ENCODE results near the gene CFAP54.
"Not testable (repeated sequence)": the region's sequence is repeated elsewhere in the genome, so short reads cannot be mapped to it uniquely, and the experiment has no call there.

Gene CFAP54

DNA sequence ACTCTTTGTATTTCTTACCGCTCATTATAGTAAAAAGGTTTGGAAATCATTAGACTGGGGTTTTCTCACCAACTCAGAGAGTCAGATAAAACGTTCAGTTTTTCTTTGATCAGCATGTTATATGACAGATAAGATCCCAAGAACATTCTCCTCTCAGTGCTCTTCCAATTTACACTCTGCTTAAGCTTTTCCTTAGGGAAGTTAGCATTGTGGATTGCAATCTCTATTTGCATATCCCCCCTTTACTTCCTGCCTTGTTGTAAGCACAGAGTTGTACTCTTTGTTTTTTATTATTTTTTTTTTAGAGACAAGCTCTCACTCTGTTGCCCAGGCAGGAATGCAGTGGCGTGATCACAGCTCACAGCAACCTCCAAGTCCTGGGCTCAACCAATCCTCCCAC lies 11.4 kb upstream of the CFAP54 start:
- DNase-seq (ENCODE audit: low spot score) = no peak

GRCh38 chr12:96482086-96482485 lies 7.3 kb upstream of the CFAP54 start:
- DNase-seq (ENCODE audit: low spot score) = no peak

DNA sequence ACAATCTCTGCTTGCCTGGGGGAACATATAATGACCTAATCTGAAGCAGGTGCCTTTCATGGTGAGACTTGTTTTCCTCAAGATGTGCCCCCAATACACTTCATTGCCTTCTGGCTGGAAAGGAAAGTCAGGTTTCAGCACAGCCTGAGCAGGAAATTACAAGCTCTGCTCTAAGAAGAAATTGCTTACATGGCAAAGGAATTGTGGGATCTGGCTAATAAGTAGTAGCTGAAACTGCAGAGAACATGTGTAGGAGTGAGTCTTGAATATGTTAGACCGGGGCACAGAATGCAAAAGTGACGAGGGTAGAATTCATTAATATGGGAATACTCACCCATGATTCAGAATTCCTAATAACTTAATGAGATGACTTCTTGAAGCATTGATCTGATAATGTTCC lies 6.3 kb upstream of the CFAP54 start:
- no peak for DNase-seq (ENCODE audit: low spot score)

DNA sequence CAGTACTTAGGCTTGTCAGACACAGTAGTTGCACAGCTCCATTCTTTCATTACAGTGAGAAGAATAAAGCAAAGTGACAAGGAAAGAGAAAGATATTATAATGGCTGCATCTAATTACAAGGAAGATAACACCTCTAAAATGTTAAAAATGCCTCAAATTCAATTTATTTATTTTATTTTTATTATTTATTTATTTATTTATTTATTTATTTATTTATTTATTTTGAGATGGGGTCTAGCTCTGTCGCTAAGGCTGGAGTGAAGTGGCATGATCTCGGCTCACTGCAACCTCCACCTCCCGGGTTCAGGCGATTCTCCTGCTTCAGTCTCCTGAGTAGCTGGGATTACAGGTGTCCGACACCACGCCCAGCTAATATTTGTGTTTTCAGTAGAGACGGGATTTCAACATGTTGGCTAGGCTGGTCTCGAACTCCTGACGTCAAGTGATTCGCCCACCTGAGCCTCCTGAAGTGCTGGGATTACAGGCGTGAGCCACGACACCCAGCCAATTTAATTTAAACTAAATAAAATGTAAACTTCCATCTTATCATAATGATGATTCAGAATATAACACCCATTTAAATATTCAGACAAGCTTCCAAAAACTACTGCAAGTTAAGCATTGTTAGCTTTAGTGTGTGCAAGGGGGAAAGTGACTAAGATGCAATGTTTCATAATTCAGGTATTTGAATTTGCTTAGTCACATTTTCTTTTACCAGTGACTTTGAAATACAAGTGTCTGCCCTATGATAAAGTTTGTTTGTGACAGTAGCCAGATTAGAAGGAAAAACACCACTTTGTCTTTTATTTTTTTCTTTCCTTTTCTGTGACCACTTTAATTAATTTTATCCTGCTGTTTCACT lies 2.4 kb upstream of the CFAP54 start:
- no peak for DNase-seq (ENCODE audit: low spot score)

DNA sequence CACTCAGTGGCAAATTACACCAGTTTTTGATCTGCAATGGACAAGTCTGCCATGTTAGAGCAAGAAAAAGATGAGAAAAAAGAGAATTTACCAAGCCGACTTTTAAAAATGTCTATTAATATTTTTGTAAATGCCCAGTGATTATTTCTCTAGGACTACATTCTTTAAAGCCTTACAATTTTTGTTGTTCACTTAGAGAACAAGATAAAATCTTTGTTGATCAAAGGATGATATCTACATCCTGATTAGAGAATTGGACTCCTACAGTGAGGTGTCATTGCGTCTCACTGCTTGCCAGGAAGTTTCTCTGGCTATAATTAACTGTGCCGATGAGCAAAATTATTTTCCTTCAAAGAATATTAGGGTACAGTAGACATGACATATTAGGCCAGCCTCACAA lies 1.7 kb upstream of the CFAP54 start:
- DNase-seq (ENCODE audit: low spot score) = no peak

DNA sequence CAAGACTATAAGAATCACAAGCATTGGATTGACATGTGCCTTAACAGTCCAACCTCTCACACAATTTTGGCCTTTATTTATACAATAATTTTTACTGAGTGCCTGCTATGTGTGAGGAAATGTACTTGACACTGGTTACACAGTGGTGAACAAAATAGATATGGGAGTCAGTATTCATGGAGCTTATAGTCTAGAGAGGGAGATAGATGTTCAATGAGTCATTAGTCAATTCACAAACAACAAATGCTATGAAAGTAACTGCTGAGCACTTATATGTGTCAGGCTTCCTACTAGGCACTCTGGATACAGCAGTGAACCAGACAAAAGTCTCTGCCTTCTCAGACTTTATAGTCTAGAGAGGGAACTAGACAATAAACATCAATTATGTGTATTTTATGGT lies 3.7 kb downstream of the CFAP54 start:
- DNase-seq (ENCODE audit: low spot score) = no peak

- not testable (repeated sequence) for DNase-seq (ENCODE audit: low spot score)
These were observed 4.8 kb downstream of the CFAP54 start for GRCh38 chr12:96494154-96494553.

- DNase-seq (ENCODE audit: low spot score) = no peak
These were observed 5.8 kb downstream of the CFAP54 start for GRCh38 chr12:96495155-96495554.

DNA sequence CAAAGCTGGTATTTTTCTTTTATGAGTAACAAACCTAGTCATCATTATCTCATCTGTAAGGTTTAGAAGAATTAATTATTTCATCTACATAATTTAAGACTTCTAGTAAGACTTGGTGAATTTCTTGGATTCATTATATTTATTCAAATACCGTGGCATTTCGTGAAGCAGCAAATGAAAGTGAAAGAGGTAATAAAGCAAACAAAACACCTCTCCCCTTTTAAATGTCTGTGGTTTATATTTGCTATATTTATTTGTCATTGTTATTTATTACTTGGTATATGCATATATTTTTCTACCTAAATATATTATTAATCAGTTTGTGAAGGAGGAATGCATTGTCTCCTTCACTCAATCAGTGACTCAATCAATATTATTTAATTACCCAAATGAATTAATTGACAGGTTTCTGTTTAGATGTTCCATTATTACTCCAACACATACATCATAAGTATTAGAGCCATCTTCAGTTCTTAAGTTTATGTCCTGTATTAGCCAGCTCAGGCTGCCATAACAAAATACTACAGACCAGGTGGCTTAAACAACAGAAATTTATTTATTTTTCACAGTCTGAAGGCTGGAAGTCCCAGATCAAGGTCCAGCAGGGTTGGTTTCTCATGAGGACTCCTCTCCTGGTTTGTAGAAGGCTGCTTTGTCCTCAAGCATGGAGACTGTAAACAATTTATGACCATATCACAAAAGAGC lies 6.6 kb downstream of the CFAP54 start:
- DNase-seq (ENCODE audit: low spot score) = no peak

DNA sequence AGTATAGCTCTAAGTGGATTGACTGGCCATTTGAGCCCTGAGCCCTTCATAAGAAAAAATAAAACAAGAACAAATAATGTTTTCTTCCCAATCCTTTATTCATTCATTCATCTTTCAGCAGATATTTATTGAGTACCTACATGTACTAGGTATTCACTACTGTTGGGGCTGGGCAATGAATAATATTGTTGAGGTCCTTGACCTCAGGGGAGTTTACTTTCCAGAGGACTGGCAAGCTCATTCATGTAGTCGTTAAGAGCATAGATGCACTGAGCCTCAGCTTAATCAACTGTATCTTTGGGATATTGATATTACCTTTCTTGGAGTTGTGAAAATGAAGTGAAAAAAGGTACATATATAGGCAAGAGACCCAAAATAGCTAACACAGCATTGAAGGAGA lies 7.6 kb downstream of the CFAP54 start:
- no peak for DNase-seq (ENCODE audit: low spot score)

DNA sequence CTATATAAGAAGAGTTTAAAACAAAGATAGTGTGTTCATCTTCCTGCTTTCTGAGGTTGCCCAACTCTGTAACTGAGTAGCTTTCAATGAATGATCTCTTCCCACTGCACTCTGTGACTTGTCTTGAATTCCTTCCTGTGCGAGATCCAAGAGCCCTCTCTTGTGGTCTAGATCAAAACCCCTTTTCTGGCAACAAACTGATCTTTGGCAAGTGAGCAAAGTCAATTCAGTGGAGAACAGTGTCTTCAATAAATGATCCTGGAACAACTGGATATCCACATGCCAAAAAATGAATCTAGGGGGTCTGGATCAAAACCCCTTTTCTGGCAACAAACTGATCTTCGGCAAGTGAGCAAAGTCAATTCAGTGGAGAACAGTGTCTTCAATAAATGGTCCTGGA lies 8.5 kb downstream of the CFAP54 start:
- DNase-seq (ENCODE audit: low spot score) = no peak

- DNase-seq (ENCODE audit: low spot score) = no peak
These were observed 11.3 kb downstream of the CFAP54 start for GRCh38 chr12:96500693-96501092.

DNA sequence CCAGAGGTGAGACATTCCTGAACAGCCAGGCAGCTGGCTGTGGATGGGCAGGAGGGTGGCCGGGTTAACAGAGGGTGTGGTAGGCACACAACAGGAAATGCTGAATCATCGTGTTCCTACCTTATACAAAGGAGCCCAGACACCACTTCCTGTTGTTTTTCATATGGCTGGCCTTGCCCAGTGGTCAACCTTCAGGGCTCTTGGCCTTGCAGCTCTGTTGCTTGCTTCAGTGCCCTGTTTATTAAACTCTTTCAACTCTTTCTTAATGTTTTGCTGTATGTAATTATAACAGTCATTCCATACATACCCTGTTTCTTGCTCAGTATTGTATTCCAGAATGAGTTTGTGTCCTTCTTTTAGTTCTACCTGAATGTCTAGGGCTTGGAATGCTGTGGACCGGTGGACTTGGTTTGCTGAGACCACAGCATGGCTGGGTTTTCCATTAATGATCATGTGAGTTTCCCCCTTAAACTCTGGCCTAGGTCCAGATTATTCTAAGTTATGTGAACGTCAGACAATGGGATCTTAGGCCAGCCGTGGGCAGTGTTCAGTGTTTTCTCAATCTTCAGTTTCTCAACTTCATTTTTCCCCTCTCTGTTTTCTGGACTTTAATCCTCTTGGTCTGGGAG lies 11.9 kb downstream of the CFAP54 start:
- peak; percentile 26 for DNase-seq (ENCODE audit: low spot score)

GRCh38 chr12:96501908-96502307 lies 12.5 kb downstream of the CFAP54 start:
- DNase-seq (ENCODE audit: low spot score) = no peak

DNA sequence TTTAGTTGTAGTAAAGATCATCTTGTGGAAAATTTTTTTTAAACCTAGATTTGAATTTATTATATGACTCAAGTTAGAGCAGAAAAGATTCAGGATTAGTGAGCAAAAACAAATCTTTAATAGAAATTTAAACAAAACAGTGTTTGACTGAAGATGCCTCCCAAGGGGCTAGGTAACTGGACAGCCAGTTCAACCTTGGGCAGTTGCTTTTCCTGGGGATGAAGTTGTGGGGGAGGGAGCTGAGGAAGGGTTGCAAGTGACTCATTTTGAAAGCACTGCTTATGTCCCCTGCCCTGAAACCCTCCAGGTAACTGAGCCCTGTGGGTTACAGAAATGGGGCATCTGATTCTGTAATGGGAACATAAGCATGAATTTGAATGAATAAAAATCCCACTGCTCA lies 13.1 kb downstream of the CFAP54 start:
- no peak for DNase-seq (ENCODE audit: low spot score)

- DNase-seq (ENCODE audit: low spot score) = no peak
These were observed 13.7 kb downstream of the CFAP54 start for GRCh38 chr12:96502949-96503532.

DNA sequence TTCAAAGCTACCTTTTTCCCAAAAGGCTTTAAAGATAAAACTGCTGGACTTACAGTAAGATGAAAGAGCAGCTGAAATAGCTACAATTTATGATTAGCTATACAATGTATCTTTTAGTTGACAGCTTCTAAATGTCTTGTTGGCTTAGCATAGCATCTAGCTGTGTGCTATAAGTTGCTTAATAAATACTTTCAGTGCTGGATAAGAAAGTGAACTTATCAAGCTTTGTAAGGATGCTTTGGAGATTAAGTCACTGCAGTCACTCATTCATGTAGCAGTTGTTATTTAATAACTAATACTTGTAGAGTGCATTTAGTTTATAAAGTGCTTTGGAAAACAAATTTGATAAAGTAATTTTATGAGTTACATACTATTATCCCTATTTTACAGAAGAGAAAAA lies 14.6 kb downstream of the CFAP54 start:
- DNase-seq (ENCODE audit: low spot score) = no peak

DNA sequence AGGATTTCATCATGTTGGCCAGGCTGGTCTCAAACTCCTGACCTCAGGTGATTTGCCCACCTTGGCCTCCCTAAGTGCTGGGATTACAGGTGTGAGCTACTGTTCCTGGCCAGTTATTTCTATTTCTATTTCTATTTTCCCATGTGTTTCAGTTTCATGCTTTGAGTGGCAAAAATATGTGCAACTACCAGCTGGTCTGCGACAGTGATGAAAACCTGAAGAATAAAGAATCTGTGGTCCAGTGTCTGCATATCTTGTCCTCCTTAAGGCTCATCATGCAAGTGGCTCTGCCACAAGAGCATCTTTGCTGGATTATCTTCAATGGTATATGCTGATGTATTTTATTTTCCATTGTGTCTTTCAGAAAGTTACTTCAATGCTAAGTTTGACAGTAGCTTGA lies 17.4 kb downstream of the CFAP54 start:
- DNase-seq (ENCODE audit: low spot score) = no peak

DNA sequence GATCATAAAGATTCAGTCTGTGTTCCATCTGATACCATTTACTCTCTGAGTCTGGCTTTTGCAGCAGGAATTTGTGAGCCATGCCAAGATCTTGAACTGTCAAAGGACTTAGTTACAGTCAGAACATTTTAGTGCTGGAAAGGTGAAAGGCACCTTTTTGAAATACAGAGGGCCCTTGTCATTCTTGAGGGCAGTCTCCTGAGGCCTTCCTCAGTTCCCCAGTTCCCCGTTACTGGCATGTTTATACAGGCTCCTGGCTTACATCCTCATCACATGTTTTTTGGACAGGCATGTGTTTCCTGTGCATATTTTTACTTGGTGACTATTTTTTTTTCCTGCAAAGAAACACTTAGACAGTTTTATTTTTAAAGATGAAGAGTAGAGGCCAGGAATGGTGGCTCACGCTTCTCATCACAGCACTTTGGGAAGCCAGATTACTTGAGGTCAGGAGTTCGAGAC lies 21.0 kb downstream of the CFAP54 start:
- DNase-seq (ENCODE audit: low spot score) = no peak

- no peak for DNase-seq (ENCODE audit: low spot score)
These were observed 23.8 kb downstream of the CFAP54 start for GRCh38 chr12:96513166-96513565.

GRCh38 chr12:96513681-96514080 lies 24.3 kb downstream of the CFAP54 start:
- no peak for DNase-seq (ENCODE audit: low spot score)

- peak; percentile 83 for DNase-seq (ENCODE audit: low spot score)
These were observed 25.0 kb downstream of the CFAP54 start for GRCh38 chr12:96514328-96514727.
